Measurements from ENCODE around the gene PUSL1.

The PUSL1 gene

DNA sequence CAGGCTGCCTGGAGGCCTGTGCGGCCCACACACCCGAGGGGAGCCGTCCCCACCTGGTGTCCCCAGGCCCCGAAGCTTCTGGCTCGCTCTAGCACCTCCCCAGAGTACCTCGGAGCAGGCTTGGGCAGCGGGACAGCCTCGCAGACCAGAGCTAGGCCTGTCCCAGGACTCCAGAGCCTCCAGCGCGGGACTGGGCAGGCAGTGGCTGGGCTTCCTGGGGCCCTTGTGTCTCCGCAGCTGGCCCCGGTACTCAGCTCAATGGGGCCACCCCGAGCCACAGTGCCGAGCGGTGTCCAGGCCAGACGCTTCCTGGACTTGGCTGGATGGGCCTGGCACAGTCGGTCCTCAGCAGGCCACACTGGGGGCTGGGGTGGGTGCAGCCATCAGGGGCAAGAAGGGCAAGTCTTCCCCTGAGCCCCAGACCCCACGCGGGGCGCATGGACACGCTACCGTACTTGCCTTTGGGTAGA is 23.3 kb upstream of the PUSL1 start:
- Histone ChIP-seq H3K27me3 (peaks cover 0 to 43% of the 10 kb centered on the region in 2 donors), H3K36me3 (no peaks in the 10 kb centered on the region), H3K4me1 (peaks cover 0 to 15% (median 0%) of the 10 kb centered on the region in 4 donors), H3K9me3 (no peaks in the 10 kb centered on the region), H3K4me3 (no peak overlapping the region), H3K27ac (no peak overlapping the region)
- TF ChIP-seq, protein P1, sequence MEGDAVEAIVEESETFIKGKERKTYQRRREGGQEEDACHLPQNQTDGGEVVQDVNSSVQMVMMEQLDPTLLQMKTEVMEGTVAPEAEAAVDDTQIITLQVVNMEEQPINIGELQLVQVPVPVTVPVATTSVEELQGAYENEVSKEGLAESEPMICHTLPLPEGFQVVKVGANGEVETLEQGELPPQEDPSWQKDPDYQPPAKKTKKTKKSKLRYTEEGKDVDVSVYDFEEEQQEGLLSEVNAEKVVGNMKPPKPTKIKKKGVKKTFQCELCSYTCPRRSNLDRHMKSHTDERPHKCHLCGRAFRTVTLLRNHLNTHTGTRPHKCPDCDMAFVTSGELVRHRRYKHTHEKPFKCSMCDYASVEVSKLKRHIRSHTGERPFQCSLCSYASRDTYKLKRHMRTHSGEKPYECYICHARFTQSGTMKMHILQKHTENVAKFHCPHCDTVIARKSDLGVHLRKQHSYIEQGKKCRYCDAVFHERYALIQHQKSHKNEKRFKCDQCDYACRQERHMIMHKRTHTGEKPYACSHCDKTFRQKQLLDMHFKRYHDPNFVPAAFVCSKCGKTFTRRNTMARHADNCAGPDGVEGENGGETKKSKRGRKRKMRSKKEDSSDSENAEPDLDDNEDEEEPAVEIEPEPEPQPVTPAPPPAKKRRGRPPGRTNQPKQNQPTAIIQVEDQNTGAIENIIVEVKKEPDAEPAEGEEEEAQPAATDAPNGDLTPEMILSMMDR (IDR thresholded peaks at IDR 0.05): no peak
- intact Hi-C loops (cut with DNase I; ENCODE audit: low total_unique reads): no loop called here
- DNase-seq: peak in 1 of 2 donors; percentile 62

DNA sequence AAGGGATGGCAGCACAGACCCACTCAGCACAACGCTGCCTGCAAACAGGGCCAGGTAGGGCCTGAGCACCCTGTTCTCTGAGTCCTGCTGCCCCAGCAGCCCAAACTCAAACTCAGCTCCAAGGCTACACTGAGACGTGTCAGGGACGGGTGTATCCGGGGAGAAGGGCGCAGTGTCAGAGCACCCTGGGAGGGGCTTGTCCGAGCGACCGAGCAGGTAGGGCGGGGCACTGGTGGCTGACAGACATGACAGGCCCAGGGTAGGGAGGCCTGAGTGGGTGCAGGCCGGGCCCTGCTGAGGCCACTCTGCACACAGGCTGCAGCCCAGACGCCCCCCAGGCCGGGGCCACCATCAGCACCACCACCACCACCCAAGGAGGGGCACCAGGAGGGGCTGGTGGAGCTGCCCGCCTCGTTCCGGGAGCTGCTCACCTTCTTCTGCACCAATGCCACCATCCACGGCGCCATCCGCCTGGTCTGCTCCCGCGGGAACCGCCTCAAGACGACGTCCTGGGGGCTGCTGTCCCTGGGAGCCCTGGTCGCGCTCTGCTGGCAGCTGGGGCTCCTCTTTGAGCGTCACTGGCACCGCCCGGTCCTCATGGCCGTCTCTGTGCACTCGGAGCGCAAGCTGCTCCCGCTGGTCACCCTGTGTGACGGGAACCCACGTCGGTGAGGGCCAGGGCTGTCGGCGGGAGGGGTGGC is 22.6 kb upstream of the PUSL1 start:
- intact Hi-C loops (cut with DNase I; ENCODE audit: low total_unique reads): no loop called here
- H3K27me3 ChIP-seq: peaks cover 0 to 49% of the 10 kb centered on the region in 2 donors
- no peak for DNase-seq
- H3K4me1 ChIP-seq: peaks cover 0 to 21% (median under 1%) of the 10 kb centered on the region in 4 donors
- no peaks in the 10 kb centered on the region for H3K36me3 ChIP-seq
- H3K27ac ChIP-seq: no peak overlapping the region
- TF ChIP-seq, protein P1 (IDR thresholded peaks at IDR 0.05): no peak
- no peaks in the 10 kb centered on the region for H3K9me3 ChIP-seq
- no peak overlapping the region for H3K4me3 ChIP-seq

DNA sequence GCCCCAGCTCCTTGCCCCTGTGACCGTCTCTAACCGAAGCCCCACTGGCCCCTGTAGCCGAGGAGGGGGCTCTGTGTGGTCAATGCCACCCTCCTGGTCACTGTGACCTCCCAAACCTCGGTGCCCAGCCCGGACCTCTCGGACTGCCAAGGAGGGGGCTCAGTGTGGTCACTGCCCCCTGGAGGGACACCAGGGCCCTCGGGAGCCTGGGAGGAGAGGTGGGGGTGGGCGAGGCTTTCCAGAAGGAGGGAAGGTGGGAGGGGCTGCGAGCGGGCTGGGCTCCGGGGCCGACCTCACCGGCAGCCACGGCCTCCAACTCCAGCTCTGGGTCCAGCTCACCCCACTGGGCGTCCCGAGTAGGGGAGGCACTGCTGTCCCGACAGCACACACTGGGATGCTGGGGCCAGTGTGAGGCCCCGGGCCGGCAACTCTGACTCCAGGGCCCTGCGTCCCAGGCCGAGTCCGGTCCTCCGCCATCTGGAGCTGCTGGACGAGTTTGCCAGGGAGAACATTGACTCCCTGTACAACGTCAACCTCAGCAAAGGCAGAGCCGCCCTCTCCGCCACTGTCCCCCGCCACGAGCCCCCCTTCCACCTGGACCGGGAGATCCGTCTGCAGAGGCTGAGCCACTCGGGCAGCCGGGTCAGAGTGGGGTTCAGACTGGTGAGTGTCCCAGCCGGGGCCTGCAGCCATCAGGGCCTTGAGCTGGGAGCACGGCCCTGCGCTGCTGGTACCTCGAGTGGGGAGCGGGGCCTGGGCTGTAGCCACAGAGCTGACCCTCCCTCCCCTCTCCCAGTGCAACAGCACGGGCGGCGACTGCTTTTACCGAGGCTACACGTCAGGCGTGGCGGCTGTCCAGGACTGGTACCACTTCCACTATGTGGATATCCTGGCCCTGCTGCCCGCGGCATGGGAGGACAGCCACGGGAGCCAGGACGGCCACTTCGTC is 21.8 kb upstream of the PUSL1 start:
- Histone ChIP-seq H3K4me3 (no peak overlapping the region), H3K27ac (no peak overlapping the region), H3K27me3 (peaks cover 0 to 57% of the 10 kb centered on the region in 2 donors), H3K4me1 (peaks cover 0 to 28% (median 7%) of the 10 kb centered on the region in 4 donors), H3K9me3 (no peaks in the 10 kb centered on the region), H3K36me3 (no peaks in the 10 kb centered on the region)
- no peak for DNase-seq
- intact Hi-C loops (cut with DNase I; ENCODE audit: low total_unique reads): no loop called here
- TF ChIP-seq, protein P1 (IDR thresholded peaks at IDR 0.05): no peak

DNA sequence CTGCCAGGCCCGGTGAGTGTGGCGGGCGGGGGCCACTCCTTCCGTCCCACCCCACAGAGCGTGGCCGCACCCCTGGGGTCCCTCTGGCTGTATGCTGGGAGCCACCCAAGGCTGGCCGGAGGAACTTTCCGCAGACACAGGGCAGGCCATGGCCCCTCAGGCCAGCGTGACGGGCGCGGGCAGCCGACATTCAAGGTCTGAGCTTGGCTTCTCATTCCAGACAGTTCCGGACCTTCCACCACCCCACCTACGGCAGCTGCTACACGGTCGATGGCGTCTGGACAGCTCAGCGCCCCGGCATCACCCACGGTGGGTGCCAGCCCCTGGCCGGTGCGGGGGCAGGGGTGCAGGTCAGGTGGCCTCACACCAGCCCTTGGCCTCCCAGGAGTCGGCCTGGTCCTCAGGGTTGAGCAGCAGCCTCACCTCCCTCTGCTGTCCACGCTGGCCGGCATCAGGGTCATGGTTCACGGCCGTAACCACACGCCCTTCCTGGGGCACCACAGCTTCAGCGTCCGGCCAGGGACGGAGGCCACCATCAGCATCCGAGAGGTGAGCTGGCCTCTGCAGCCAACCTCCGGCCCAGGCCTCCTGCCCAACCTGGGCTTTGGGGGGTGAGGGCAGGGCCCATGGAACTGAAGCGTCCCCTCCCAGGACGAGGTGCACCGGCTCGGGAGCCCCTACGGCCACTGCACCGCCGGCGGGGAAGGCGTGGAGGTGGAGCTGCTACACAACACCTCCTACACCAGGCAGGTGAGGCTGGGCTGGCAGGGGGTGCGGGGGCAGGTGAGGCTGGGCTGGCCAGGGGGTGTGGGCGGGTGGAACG is 20.9 kb upstream of the PUSL1 start:
- Histone ChIP-seq H3K4me1 (peaks cover 0 to 28% (median 7%) of the 10 kb centered on the region in 4 donors), H3K4me3 (no peak overlapping the region), H3K9me3 (no peaks in the 10 kb centered on the region), H3K36me3 (no peaks in the 10 kb centered on the region), H3K27ac (no peak overlapping the region), H3K27me3 (peaks cover 0 to 58% of the 10 kb centered on the region in 2 donors)
- TF ChIP-seq, protein P1 (IDR thresholded peaks at IDR 0.05): no peak
- DNase-seq: no peak
- intact Hi-C loops (cut with DNase I; ENCODE audit: low total_unique reads): no loop called here

DNA sequence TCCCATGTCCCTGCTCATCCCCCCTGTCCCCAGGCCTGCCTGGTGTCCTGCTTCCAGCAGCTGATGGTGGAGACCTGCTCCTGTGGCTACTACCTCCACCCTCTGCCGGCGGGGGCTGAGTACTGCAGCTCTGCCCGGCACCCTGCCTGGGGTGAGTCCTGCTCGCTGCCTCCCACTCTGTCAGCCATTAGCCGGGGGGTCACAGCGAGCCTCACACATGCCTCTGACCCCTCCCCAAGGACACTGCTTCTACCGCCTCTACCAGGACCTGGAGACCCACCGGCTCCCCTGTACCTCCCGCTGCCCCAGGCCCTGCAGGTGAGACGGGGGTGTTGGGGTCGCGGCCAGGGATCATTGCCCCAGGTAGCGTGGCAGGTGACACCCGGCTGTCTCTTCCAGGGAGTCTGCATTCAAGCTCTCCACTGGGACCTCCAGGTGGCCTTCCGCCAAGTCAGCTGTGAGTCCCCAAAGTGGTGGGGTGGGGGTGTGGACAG is 18.1 kb upstream of the PUSL1 start:
- Histone ChIP-seq H3K27ac (no peak overlapping the region), H3K36me3 (peaks cover 0 to 21% (median 9%) of the 10 kb centered on the region in 3 donors), H3K9me3 (no peaks in the 10 kb centered on the region), H3K27me3 (peaks cover 0 to 43% of the 10 kb centered on the region in 2 donors), H3K4me1 (peaks cover 0 to 25% (median 7%) of the 10 kb centered on the region in 4 donors), H3K4me3 (no peak overlapping the region)
- intact Hi-C loops (cut with DNase I; ENCODE audit: low total_unique reads): loop anchor here (5.0 kb wide), 1 partner anchor 168 kb away; no protein-coding TSS in a partner anchor
- peak in 1 of 2 donors; percentile 52 for DNase-seq
- TF ChIP-seq, protein P1 (IDR thresholded peaks at IDR 0.05): peak; percentile 53 to 61

All from tibial artery (tissue), 4 donors.